Measurements from ENCODE around the gene BHLHE41. TPM values are rescaled to one million over a fixed set of nuclear protein-coding genes. Genes with fewer than 3 reads are reported as not detected.

BHLHE41 gene
- total and polyA plus RNA-seq, 2 of the 8 experiments (the other 6 are each of a cell fraction or from before 2014, with no cell fraction given), result 1.1 to 3.4 TPM

GRCh38 chr12:26119391-26119989 lies 5.3 kb downstream of the BHLHE41 start:
- H3K56ac ChIP-seq (replicated peaks; ENCODE audit: insufficient read length, low read depth, low read length), result no peak overlapping the region
- DNase-seq (ENCODE audit: low read depth in 1 of 2, low spot score in 2 of 2), result no peak
- H3K23ac ChIP-seq (ENCODE audit: insufficient read length), result no peak overlapping the region
- no peak overlapping the region for H3K18ac ChIP-seq (ENCODE audit: extremely low read depth, low read length)
- H3K36me3 ChIP-seq (ENCODE audit: control insufficient read depth in 2 of 4, insufficient read depth in 4 of 4, low read length in 3 of 4), result peaks cover 0 to 5% (median 0%) of the 10 kb centered on the region in 4 experiments; a peak in 1 of 8 replicates
- H2BK5ac ChIP-seq (ENCODE audit: low read depth, low read length), result no peak overlapping the region
- H2BK12ac ChIP-seq (ENCODE audit: low read depth, low read length), result no peak overlapping the region
- no peak overlapping the region for H3K4me2 ChIP-seq (ENCODE audit: insufficient read depth in 1 of 2, low read depth in 2 of 2, low read length in 2 of 2)
- ChIA-PET CTCF (ENCODE audit: partially characterized antibody) (interaction anchor here (0.8 to 2.8 kb wide), 10 partner anchors 9 to 532 kb away, joined by 3 to 11 read pairs (median 4); no protein-coding TSS in a partner anchor), POLR2A (ENCODE audit: partially characterized antibody) (no interaction called here)
- H2BK120ac ChIP-seq (replicated peaks; ENCODE audit: low read depth, low read length), result no peak overlapping the region
- no peak overlapping the region for H2BK20ac ChIP-seq (ENCODE audit: low read length)
- H3K4ac ChIP-seq (replicated peaks; ENCODE audit: insufficient read length, low read depth, low read length), result no peak overlapping the region
- H3K9ac ChIP-seq (replicated peaks in 1 of 4; ENCODE audit: extremely low read depth in 1 of 4, low read depth in 3 of 4, low read length in 3 of 4), result no peak overlapping the region
- 49% methylated on average over 2 of the region's 2 CpGs; no CpG with 5 or more reads in 1 of the 2 experiments for WGBS, 2 experiments (ENCODE audit: extremely low coverage in 1 of 2, insufficient coverage in 1 of 2, insufficient read length in 1 of 2, insufficient replicate concordance in 2 of 2, low coverage in 1 of 2, low lambda C conversion rate in 2 of 2, missing lambda C conversion rate in 1 of 2)
- no peak overlapping the region for H2AK5ac ChIP-seq (ENCODE audit: low read depth, low read length)
- no peak overlapping the region for H4K91ac ChIP-seq (replicated peaks; ENCODE audit: insufficient read length, low read length)
- no peak overlapping the region for H3K4me3 ChIP-seq (ENCODE audit: extremely low read depth in 1 of 4, insufficient read depth in 2 of 4, low read depth in 3 of 4, low read length in 4 of 4)
- peaks cover 7% of the 10 kb centered on the region; the same call in 1 of the 2 replicates for H3K23me2 ChIP-seq (ENCODE audit: low read depth, low read length)
- H4K8ac ChIP-seq (ENCODE audit: extremely low read depth, insufficient read depth, low read length), result no peak overlapping the region
- H3K79me1 ChIP-seq (ENCODE audit: low read depth, low read length), result no peaks in the 10 kb centered on the region
- FAIRE-seq, result peak; percentile 28
- no peak overlapping the region for H3K27ac ChIP-seq (ENCODE audit: low read depth, low read length)
- no peak overlapping the region for H4K5ac ChIP-seq (ENCODE audit: insufficient read length, low read depth, low read length)
- H2AFZ ChIP-seq (ENCODE audit: low read length), result no peak overlapping the region
- H2BK15ac ChIP-seq (ENCODE audit: low read length), result no peak overlapping the region
- no peaks in the 10 kb centered on the region for H3K79me2 ChIP-seq (ENCODE audit: control insufficient read depth in 1 of 2, insufficient read depth in 2 of 2, low read length in 2 of 2)
- H3K14ac ChIP-seq (ENCODE audit: insufficient read length), result no peak overlapping the region
- peaks cover 0 to 14% (median 6%) of the 10 kb centered on the region in 4 experiments; a peak in 6 of 7 replicates for H3K4me1 ChIP-seq (replicated peaks in 1 of 4; ENCODE audit: control insufficient read depth in 3 of 4, insufficient read depth in 4 of 4, low read length in 3 of 4)
- H4K20me1 ChIP-seq (replicated peaks in 1 of 2; ENCODE audit: control insufficient read depth in 1 of 2, insufficient read depth in 2 of 2, low read length in 2 of 2), result no peaks in the 10 kb centered on the region
- no peaks in the 10 kb centered on the region for H3K9me3 ChIP-seq (ENCODE audit: insufficient read depth in 2 of 2, low read depth in 1 of 2, low read length in 1 of 2)
- peaks cover 29 to 58% (median 51%) of the 10 kb centered on the region in 4 experiments for H3K27me3 ChIP-seq (replicated peaks in 1 of 4; ENCODE audit: control insufficient read depth in 3 of 4, extremely low read depth in 1 of 4, insufficient read depth in 3 of 4, low read length in 3 of 4)
- no peak for TF ChIP-seq CREB1 (IDR thresholded peaks at IDR 0.05)
- TF ChIP-seq TEAD4 (IDR thresholded peaks at IDR 0.05; ENCODE audit: low read depth, low read length), result no peak
- peak in 2 of 3 experiments; percentile 17 to 50; a peak in 2 of 4 replicates for TF ChIP-seq CTCF (IDR thresholded peaks at IDR 0.05; ENCODE audit: control extremely low read depth in 1 of 3, insufficient read depth in 1 of 3, low read depth in 1 of 3, low read length in 3 of 3)
- no peak for TF ChIP-seq SIRT6 (IDR thresholded peaks at IDR 0.05; ENCODE audit: low read length)
- no peak for TF ChIP-seq PHF8 (conservative IDR thresholded peaks at IDR 0.05; ENCODE audit: low read depth, low read length)
- TF ChIP-seq SIN3A (conservative IDR thresholded peaks at IDR 0.05 in 1 of 2, IDR thresholded peaks at IDR 0.05 in 1 of 2; ENCODE audit: low read depth in 1 of 2, low read length in 2 of 2), result no peak
- TF ChIP-seq RBBP5 (IDR thresholded peaks at IDR 0.05; ENCODE audit: borderline replicate concordance, low read depth, low read length), result no peak
- TF ChIP-seq RNF2 (IDR thresholded peaks at IDR 0.05; ENCODE audit: borderline replicate concordance, low read depth, low read length, missing control alignments, poor library complexity, severe bottlenecking), result no peak
- TF ChIP-seq RAD21 (IDR thresholded peaks at IDR 0.05 in 1 of 2, conservative IDR thresholded peaks at IDR 0.05 in 1 of 2; ENCODE audit: low read depth in 2 of 2, low read length in 2 of 2), result peak; percentile 48 to 57

Measured in H1 (cell line).